ENCODE data around the gene DES. TPM values are rescaled to one million over a fixed set of nuclear protein-coding genes. Genes with fewer than 3 reads are reported as not detected.

Gene DES
- total RNA-seq, 1 donor from 2014 or later = 15,954 TPM

- intact Hi-C loops (cut with micrococcal nuclease) = loop anchor here (10.0 kb wide), 1 partner anchor 67 kb away; no protein-coding TSS in a partner anchor
- Histone ChIP-seq H3K4me1 (peaks cover 59% of the 10 kb centered on the region), H3K27ac (replicated peaks) (peak overlapping the region; percentile 87), H3K9me3 (replicated peaks) (no peaks in the 10 kb centered on the region), H3K27me3 (ENCODE audit: low read depth) (peaks cover 21% of the 10 kb centered on the region), H3K4me3 (no peak overlapping the region), H3K36me3 (peaks cover 9% of the 10 kb centered on the region)
- TF ChIP-seq CTCF (IDR thresholded peaks at IDR 0.05; ENCODE audit: borderline replicate concordance) = peak; percentile 29
- no peak for DNase-seq
Measured at GRCh38 chr2:219457784-219458369, 39.7 kb downstream of the DES start.

GRCh38 chr2:219458996-219459395, 40.8 kb downstream of the DES start:
- intact Hi-C loops (cut with micrococcal nuclease) = loop anchor here (10.0 kb wide), 1 partner anchor 66 kb away; no protein-coding TSS in a partner anchor
- H3K27me3 ChIP-seq (ENCODE audit: low read depth) = peaks cover 16% of the 10 kb centered on the region
- no peak overlapping the region for H3K4me3 ChIP-seq
- H3K27ac ChIP-seq (replicated peaks) = peak overlapping the region; percentile 87
- TF ChIP-seq CTCF (IDR thresholded peaks at IDR 0.05; ENCODE audit: borderline replicate concordance) = no peak
- peaks cover 52% of the 10 kb centered on the region for H3K4me1 ChIP-seq
- DNase-seq = no peak
- H3K36me3 ChIP-seq = peaks cover 9% of the 10 kb centered on the region
- no peaks in the 10 kb centered on the region for H3K9me3 ChIP-seq (replicated peaks)

GRCh38 chr2:219459460-219460311, 41.5 kb downstream of the DES start:
- H3K9me3 ChIP-seq (replicated peaks) = no peaks in the 10 kb centered on the region
- peak overlapping the region; percentile 64 for H3K4me3 ChIP-seq
- peaks cover 52% of the 10 kb centered on the region for H3K4me1 ChIP-seq
- H3K27me3 ChIP-seq (ENCODE audit: low read depth) = peaks cover 16% of the 10 kb centered on the region
- intact Hi-C loops (cut with micrococcal nuclease) = loop anchor here (10.0 kb wide), 1 partner anchor 65 kb away; no protein-coding TSS in a partner anchor
- H3K36me3 ChIP-seq = peaks cover 9% of the 10 kb centered on the region
- H3K27ac ChIP-seq (replicated peaks) = peak overlapping the region; percentile 87
- DNase-seq = peak; percentile 64
- TF ChIP-seq CTCF (IDR thresholded peaks at IDR 0.05; ENCODE audit: borderline replicate concordance) = peak; percentile 92

GRCh38 chr2:219460424-219460926, 42.3 kb downstream of the DES start:
- Histone ChIP-seq H3K27ac (replicated peaks) (peak overlapping the region; percentile 87), H3K36me3 (peaks cover 9% of the 10 kb centered on the region), H3K4me1 (peaks cover 57% of the 10 kb centered on the region), H3K9me3 (replicated peaks) (no peaks in the 10 kb centered on the region), H3K27me3 (ENCODE audit: low read depth) (peaks cover 16% of the 10 kb centered on the region), H3K4me3 (peak overlapping the region; percentile 64)
- peak; percentile 77 for DNase-seq
- intact Hi-C loops (cut with micrococcal nuclease) = no loop called here
- TF ChIP-seq CTCF (IDR thresholded peaks at IDR 0.05; ENCODE audit: borderline replicate concordance) = no peak

GRCh38 chr2:219461047-219461514, 42.9 kb downstream of the DES start:
- Histone ChIP-seq H3K27ac (replicated peaks) (peak overlapping the region; percentile 87), H3K4me3 (peak overlapping the region; percentile 64), H3K27me3 (ENCODE audit: low read depth) (peaks cover 16% of the 10 kb centered on the region), H3K9me3 (replicated peaks) (no peaks in the 10 kb centered on the region), H3K4me1 (peaks cover 64% of the 10 kb centered on the region), H3K36me3 (peaks cover 9% of the 10 kb centered on the region)
- TF ChIP-seq CTCF (IDR thresholded peaks at IDR 0.05; ENCODE audit: borderline replicate concordance) = no peak
- intact Hi-C loops (cut with micrococcal nuclease) = no loop called here
- DNase-seq = peak; percentile 60
